ENCODE data around the gene OSBPL10. TPM values are rescaled to one million over a fixed set of nuclear protein-coding genes. Genes with fewer than 3 reads are reported as not detected.

The OSBPL10 gene
- total and polyA plus RNA-seq, 2 donors (not counting 1 experiment from before 2014, with no cell fraction given): 88.5 to 310 TPM

DNA sequence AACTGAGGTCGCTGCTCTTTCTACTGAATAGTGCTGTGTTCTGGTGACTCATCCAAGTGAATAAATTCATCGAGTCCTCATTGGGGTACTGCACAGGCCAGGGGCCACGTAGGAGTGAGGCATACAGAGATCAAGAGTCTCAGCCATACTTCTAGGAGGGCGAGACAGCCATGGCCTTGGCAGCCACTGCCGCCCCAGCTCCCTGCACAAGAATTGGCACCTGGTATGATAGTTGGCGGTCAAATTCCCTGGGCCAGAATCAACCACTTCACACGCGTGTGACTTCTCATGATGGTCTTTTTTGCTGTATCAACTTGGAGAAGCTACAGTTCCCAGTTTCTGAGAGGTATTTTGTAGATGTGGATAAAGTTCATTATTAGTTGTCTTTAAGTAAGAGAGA lies 161.6 kb downstream of the OSBPL10 start:
- ChIA-PET POLR2A (no interaction called here), CTCF (no interaction called here)
- peaks cover 0 to 4% (median 0%) of the 10 kb centered on the region in 3 donors for H3K9me3 ChIP-seq (ENCODE audit: control extremely low read depth in 1 of 3, control insufficient read depth in 2 of 3, insufficient read depth in 1 of 3, low read length in 2 of 3)
- peak overlapping the region; percentile 21 for H3K27ac Mint-ChIP-seq
- H3K36me3 ChIP-seq (replicated peaks in 1 of 2; ENCODE audit: control extremely low read depth in 1 of 2, control insufficient read depth in 1 of 2, extremely low read depth in 1 of 2, insufficient read depth in 2 of 2, low read length in 1 of 2): peaks cover 10 to 70% of the 10 kb centered on the region in 2 experiments
- H3K79me2 ChIP-seq (ENCODE audit: control insufficient read depth, insufficient read depth, low read length): peaks cover 82% of the 10 kb centered on the region
- H3K27ac ChIP-seq (ENCODE audit: low read length in 2 of 2): no peak overlapping the region
- intact Hi-C loops (cut with micrococcal nuclease): no loop called here
- peaks cover 69% of the 10 kb centered on the region for H4K20me1 ChIP-seq (ENCODE audit: control insufficient read depth, insufficient read depth, low read length, poor library complexity, severe bottlenecking)
- no peaks in the 10 kb centered on the region for H3K4me1 ChIP-seq (ENCODE audit: control insufficient read depth in 2 of 2, insufficient read depth in 2 of 2, low read length in 2 of 2)
- over 99% methylated on average over 8 of the region's 8 CpGs for WGBS (ENCODE audit: insufficient coverage)
- DNase-seq (no peak), ATAC-seq (ENCODE audit: low read depth) (no peak)
- no peak overlapping the region for H3K4me3 Mint-ChIP-seq
- no peak overlapping the region for H2AFZ ChIP-seq (ENCODE audit: insufficient read depth, low read depth, low read length, poor library complexity, severe bottlenecking)
- peaks cover 32% of the 10 kb centered on the region for H3K4me1 Mint-ChIP-seq
- no peak overlapping the region for H3K9ac ChIP-seq (ENCODE audit: low read length)
- no peaks in the 10 kb centered on the region for H3K27me3 ChIP-seq (replicated peaks in 1 of 4; ENCODE audit: control extremely low read depth in 1 of 4, control insufficient read depth in 3 of 4, insufficient read depth in 4 of 4, low read length in 3 of 4)
- no peaks in the 10 kb centered on the region for H3K27me3 Mint-ChIP-seq
- no peak overlapping the region for H3K4me3 ChIP-seq (ENCODE audit: control extremely low read depth in 1 of 5, extremely low read depth in 1 of 5, insufficient read depth in 1 of 5, low read depth in 2 of 5, low read length in 4 of 5)
- H3K4me2 ChIP-seq (replicated peaks; ENCODE audit: low read depth, low read length, poor library complexity, severe bottlenecking): no peak overlapping the region
- no peaks in the 10 kb centered on the region for H3K9me3 Mint-ChIP-seq (ENCODE audit: insufficient read depth)
- TF ChIP-seq CTCF (IDR thresholded peaks at IDR 0.05) (no peak), EZH2 (IDR thresholded peaks at IDR 0.05; ENCODE audit: borderline replicate concordance, insufficient read depth, low read depth, low read length, poor library complexity, severe bottlenecking) (no peak)

DNA sequence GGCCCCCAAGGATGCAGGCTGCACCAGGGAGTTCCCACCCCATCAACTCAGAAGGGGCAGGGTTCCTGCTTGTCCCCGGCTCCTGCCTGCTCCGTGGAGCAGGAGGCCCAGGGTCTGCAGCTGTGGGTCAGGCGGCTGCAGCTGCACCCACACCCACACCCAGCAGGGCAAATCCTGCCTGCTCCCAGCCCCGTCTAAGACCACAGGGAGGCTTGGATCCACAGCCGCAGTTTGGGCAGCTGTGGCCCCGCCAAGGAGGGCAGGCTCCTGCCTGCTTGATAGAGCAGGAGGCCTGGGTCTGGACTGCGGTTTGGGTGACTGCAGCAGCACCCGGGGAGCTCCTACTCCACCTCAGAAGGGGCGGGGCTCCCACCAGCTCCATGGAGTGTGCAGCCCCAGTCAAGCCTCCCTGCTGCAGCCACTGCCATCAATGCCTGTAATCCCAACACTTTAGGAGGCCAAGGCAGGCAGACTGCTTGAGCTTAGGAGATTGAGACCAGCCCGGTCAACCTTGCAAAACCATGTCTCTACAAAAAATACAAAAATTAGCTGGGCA lies 163.6 kb downstream of the OSBPL10 start:
- Histone ChIP-seq H3K9ac (ENCODE audit: low read length) (no peak overlapping the region), H3K27me3 (replicated peaks in 1 of 4; ENCODE audit: control extremely low read depth in 1 of 4, control insufficient read depth in 3 of 4, insufficient read depth in 4 of 4, low read length in 3 of 4) (no peaks in the 10 kb centered on the region), H3K4me3 (ENCODE audit: control extremely low read depth in 1 of 5, extremely low read depth in 1 of 5, insufficient read depth in 1 of 5, low read depth in 2 of 5, low read length in 4 of 5) (no peak overlapping the region), H3K79me2 (ENCODE audit: control insufficient read depth, insufficient read depth, low read length) (peaks cover 80% of the 10 kb centered on the region), H3K4me1 (ENCODE audit: control insufficient read depth in 2 of 2, insufficient read depth in 2 of 2, low read length in 2 of 2) (no peaks in the 10 kb centered on the region), H3K4me2 (replicated peaks; ENCODE audit: low read depth, low read length, poor library complexity, severe bottlenecking) (no peak overlapping the region), H2AFZ (ENCODE audit: insufficient read depth, low read depth, low read length, poor library complexity, severe bottlenecking) (no peak overlapping the region), H3K27ac (ENCODE audit: low read length in 2 of 2) (no peak overlapping the region), H3K36me3 (replicated peaks in 1 of 2; ENCODE audit: control extremely low read depth in 1 of 2, control insufficient read depth in 1 of 2, extremely low read depth in 1 of 2, insufficient read depth in 2 of 2, low read length in 1 of 2) (peaks cover 7 to 59% of the 10 kb centered on the region in 2 experiments), H4K20me1 (ENCODE audit: control insufficient read depth, insufficient read depth, low read length, poor library complexity, severe bottlenecking) (peaks cover 68% of the 10 kb centered on the region), H3K9me3 (ENCODE audit: control extremely low read depth in 1 of 3, control insufficient read depth in 2 of 3, insufficient read depth in 1 of 3, low read length in 2 of 3) (peaks cover 0 to 4% (median 0%) of the 10 kb centered on the region in 3 donors)
- no peaks in the 10 kb centered on the region for H3K9me3 Mint-ChIP-seq (ENCODE audit: insufficient read depth)
- H3K4me3 Mint-ChIP-seq: no peak overlapping the region
- 91% methylated on average over 9 of the region's 10 CpGs for WGBS (ENCODE audit: insufficient coverage)
- intact Hi-C loops (cut with micrococcal nuclease): no loop called here
- ChIA-PET POLR2A (no interaction called here), CTCF (no interaction called here)
- no peaks in the 10 kb centered on the region for H3K27me3 Mint-ChIP-seq
- H3K4me1 Mint-ChIP-seq: peaks cover 40% of the 10 kb centered on the region
- DNase-seq (no peak), ATAC-seq (ENCODE audit: low read depth) (no peak)
- H3K27ac Mint-ChIP-seq: no peak overlapping the region
- TF ChIP-seq CTCF (IDR thresholded peaks at IDR 0.05): no peak
- TF ChIP-seq EZH2 (IDR thresholded peaks at IDR 0.05; ENCODE audit: borderline replicate concordance, insufficient read depth, low read depth, low read length, poor library complexity, severe bottlenecking): no peak

All from B cell (primary cell).